Dedifferentiated amniotic fluid mesenchymal stem cell (primary cell): ENCODE data around the gene ALKBH2.
A peak's percentile ranks its signal among the peaks of the same experiment; 100 is the strongest.

Experiments used
- DNase-seq: peaks from one replicate; pipeline ENCODE4 v3.0.0-alpha.2; 2016; ENCODE audit errors: extremely low spot score

The ALKBH2 gene

DNA sequence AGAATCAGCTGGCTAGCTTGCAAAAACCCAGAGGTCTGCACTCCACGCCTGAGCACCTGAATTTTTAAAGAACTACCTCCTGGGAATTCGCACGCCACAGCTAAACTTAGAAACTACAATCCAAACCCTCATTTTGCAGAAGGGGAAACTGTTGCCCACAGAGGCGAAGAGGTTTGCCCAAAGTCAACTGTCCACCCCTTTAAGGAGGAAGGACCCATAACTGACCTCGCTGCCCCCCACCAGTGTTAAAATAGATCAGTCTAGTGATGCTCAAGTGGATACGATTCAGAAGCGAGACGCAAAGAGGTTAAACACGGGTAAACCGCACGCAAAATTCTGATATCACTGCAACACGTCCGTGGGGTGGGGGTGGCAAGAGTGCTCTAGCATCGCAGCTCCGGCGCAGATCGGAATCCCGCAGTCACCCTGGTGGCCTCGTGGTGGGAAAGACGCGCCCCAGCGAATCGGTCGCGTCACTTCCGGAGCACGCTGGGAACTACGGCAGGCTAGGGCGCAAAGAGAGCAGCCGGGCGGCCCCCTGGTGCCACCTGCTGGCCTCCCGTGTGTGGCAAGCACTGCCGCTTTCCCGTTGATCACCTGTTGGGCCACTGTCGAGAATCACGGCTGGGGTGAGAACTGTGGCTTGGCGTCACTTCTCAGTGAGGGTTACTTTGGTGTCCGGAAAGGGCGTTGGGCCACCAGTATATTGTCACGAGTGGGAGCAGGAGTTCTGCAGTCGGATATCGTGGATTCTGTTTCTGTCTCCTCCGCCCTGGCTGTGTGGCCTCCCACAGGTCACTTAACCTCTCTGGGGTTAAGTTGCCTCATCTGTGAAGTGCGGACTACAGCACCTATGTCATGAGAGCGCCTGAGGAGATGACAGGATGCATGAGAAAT, at the start of gene ALKBH2:
ALKBH2 (minus strand) TSS at position 451 of the 897 bp plus-strand sequence. CDS start 686 bp downstream, outside the sequence.
- DNase-seq, result peak; percentile 92

DNA sequence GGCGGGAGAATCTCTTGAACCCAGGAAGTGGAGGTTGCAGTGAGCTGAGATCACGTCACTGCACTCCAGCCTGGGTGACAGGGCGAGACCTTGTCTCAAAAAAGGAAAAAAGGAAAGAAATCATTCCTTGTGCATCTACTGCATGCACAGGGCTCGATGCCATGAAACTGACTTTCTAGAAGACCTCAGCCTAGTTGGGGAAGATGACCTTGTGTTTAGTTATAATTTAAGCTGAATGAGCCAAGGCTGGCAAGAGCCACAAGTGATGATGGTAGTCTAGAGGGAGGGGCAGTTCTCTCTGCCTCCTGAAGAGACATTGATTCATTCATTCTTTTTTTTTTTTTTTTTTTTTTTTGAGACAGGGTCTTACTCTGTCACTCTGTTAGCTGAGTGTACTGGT, 47.3 kb upstream of the ALKBH2 start:
- DNase-seq, result no peak

DNA sequence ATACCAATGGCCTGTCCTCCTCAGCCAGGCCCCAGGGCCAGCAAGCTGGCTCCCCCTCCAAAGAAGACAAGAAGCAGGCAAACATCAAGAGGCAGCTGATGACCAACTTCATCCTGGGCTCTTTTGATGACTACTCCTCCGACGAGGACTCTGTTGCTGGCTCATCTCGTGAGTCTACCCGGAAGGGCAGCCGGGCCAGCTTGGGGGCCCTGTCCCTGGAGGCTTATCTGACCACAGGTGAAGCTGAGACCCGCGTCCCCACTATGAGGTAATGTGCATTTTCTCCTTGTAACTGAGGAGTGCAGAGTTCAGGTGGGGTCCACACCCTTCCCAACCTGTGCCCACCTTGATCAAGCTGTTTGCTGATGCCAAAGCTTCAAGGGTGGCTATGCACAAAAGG, 46.5 kb upstream of the ALKBH2 start:
- no peak for DNase-seq

DNA sequence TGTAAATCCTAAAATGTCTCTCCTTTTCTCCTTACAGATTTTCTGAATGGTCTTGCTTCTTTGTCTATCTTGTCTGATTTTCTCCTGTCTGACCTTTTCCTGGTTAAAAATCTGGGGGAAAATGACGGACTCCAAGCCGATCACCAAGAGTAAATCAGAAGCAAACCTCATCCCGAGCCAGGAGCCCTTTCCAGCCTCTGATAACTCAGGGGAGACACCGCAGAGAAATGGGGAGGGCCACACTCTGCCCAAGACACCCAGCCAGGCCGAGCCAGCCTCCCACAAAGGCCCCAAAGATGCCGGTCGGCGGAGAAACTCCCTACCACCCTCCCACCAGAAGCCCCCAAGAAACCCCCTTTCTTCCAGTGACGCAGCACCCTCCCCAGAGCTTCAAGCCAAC, 46.1 kb upstream of the ALKBH2 start:
- no peak for DNase-seq

DNA sequence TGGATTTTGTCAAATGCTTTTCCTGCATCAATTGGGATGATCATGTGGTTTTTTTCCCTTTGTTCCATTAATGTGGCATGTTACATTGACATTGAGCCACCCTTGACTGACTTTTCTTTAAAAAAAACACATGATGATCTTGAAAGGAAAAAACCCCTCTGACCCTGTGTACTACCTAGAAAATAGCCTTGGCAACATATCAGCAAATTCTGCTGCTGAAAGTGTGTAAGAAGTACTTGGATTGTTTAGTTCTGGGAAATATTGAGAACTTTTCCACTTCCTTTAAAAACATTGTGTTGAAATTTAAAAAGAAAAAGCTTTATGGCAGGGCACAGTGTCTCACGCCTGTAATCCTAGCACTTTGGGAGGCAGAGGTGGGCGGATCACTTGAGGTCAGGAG, 43.8 kb upstream of the ALKBH2 start:
- DNase-seq, result no peak

DNA sequence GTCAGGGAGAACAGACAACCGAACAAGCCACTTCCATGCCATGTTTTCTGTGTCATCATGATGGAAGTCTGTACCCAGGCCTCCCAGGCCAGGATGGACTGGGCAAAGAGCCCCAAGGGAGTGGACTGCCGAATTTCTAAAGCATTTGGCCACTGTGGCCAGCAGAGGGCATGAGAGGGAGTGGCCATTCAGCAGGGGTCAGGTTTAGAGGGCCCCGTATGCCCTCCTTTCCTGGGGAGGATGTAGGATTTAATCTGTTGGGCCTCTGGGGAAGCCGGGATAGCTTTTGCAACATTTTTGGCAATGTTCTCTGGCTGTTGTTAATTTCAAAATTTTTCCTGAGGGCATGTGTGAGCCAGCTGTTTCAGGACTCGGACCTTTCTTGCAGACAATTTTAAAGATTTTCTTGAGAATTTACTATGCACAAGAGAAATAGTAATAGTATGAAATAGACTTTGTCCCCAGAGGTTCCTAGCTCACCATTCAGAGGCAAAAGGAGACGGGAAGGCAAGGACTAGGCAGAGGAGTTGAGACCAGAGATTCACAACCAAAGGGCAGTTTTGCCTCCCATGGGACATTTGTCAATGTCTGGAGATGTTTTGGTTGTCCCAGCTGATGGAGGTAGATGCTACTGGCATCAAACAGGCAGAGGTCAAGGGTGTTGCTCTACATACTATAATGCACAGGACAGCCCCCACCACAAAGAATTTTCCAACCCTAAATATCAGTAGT, 41.1 kb upstream of the ALKBH2 start:
- DNase-seq, result peak; percentile 62

DNA sequence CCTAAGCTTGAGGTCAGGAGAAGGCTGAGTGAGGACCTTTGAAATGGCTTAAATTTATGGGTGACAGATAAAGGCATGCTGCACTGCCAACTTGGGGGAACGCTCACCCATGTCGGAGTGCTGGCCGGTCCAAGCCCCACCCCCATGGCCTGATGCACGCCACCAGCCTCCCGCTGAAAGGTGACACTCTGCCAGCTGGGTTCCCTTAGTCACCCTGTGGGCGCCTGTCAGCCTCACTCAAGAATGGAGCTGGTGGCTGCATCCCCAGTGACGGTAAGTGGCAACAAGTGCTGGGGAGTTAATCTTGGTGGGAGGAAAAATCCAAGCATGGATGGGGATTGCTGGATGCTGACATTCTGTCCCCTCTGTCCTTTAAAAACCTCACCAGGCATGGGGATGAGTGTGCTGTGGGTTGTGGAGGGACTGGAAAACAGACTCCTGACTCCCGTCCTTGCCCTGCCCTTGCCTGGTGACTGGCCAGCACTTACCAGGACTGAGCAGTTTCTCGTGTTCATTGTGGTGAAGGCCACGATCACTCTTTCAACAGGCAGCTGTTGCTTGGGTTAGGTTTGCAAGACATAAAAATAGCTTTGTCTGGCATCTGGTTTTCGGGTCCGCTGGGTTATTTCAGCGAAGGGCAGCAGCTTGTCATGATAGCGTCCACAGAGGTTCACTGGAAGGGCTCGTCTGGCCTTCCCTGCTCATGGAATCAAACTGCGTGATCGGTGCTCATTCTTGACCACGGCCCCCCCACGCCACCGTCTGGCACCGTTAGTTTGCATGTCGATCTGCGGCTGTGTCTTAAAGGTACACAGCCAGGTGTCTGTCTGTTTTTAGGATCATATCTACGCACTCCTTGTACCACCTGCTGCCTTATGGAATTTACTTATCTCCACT, 38.1 kb upstream of the ALKBH2 start:
- no peak for DNase-seq

DNA sequence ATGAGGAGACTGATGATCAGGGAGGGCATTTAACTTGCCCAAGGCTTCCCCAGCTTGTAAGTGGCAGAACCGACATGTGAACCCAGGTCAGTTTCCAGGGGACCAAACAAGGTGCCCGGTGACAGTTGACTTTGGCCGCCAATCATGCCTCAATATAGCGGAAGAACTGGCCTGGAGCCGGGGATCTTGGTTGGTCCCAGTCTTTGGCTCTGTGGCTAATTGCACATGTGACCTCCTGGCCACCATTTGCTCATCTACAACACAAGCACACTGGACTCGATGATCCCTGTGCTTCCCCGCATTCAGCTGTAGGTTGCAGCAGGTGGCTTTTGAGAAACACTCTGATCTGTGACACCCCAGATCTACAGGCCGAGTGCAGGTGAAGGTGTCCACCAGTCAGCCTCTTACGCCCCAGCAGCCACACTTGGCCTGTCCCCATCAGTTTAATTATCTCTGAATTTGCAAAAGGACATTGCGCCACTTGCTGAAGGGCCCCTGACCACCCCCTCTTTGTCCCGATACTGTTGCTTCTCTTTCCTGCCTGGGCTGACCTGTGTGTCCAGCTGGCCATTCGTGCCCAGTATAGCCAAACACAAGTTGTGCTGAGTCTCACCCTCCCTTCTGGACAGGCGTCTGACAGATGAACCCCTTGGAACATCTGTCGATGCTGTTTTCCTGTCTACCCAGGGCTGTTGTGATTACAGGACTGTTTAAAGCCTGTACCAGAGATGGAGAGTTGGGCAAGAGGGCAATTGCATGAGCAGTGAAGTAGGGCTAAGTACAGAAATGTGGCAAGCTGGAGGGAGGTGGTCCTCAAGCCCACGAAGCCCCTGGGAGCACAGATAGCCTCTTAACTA, 37.3 kb upstream of the ALKBH2 start:
- DNase-seq, result no peak

DNA sequence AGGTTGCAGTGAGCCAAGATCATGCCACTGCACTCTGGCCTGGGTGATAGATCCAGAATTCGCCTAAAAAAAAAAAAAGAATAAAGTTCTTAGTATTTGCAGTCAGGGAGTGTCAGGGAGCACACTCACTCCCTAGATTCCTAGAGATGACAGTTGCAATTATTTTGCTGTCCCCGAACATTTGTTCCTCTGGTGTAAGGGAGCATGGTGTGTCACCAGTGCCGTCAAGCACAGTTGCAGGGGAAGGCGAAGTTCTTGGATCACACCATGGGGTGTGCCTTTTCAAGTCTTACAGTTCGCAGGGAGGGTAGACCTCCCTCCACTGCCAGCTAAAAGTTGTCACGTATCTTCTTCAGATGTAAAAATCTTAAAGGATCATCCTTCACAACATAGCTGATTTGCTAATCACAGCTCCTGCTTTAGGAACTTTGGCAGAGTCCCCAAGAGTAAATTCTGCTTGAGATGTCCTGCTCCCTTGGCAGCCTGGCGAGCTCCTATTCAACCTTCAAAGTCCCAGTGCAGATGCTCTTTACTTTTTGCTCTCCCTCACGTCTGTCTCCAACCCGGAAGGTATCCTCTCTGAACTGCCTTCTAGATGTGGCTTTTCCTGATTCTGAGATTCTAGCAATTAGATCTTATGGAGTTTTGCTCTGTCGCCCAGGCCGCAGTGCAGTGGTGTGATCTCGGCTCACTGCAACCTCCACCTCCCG, 34.4 kb upstream of the ALKBH2 start:
- DNase-seq, result no peak

DNA sequence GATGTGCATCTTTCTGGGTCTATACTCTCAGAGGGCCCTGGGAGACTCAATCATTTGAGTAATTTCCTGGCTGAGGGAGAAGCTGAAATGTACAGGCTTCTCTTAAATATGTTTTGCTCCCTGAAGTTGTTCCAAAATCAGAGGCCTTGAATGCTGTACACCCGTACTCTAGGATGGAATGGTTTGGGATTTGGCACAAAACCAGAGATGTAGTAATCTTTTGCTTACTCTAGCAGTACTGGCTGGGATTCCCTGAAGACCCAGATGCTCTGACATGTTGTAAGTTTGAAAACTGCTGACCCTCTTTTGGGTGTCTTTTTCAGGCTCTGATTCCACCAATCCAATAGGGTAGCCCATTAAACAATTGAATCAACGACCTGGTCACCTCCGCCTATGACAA, 33.5 kb upstream of the ALKBH2 start:
- DNase-seq, result no peak

DNA sequence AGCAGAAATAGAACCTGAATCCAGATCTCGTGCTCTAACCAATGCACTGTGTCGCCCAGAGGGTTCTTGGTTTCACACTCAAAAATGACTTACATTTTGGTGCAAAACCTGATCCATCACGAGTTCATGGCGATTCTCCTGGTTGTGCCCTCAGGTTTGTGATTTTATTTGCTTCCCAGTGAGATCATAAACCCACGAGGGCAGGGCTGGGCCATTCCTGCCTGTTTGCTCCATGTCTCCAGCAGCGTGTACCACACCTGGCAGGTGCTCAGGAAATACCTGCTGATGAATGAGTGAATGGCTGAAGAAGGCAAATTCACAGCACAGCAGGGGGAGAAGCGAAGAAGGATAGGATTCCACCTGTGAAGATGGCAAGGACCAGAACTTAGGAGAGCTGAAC, 32.5 kb upstream of the ALKBH2 start:
- DNase-seq, result no peak

DNA sequence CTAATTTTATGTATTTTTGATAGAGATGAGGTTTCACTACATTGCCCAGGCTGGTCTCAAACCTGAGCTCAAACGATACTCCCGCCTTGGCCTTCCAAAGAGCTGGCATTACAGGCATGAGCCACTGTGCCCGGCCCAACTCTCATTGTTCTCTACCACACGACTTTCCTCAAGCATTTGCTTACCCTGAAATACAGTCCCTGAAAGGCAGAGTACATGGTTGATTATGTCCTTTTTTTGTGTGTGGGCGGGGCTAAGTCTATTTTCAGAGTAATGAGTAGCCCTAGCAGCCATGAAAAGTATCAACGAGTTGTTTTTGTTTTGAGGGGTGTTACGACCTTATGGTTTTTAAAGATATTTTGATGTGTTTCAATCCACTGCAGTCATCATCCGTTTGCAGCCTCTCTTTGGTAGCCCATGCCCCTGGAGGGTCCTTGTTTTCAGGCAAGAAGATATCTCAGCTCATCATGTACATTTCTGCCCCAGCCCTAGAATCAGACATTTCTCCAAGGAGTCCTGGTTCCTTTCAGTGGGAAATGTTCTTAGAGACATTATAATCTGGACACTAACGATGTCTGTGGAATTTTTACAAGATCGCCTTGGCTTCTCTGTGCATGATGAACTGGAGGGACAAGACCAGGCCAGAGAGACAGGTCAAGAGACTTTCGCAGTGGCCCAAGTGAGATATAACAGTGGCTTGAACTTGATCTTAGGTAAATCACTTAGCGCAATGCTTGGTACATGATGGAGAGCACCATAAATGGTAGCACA, 31.8 kb upstream of the ALKBH2 start:
- no peak for DNase-seq

DNA sequence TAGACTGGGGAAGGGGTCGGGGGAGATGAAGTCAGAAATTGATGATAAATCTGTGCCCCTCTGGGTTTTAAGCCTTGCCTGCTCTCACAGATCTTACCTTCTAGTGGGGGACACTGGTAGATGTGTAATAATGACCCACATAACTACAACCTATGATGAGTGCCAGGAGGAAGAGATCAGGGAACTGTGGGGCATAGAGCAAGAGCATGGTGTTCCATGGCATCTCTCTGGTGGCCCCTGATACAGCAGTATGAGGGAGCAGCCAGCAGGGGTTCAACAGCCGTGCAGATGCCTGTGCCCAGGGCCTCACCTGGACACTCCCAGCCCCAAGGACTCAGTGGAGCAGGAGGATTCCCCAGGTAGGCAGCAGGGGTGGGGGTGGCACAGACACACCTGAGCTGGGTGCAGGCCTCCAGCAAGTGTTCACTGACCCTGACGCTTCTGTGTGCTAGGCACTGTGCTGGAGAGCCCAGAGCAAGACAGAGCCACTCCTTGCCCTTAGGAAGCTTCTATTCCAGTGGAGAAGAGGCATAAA, 28.1 kb upstream of the ALKBH2 start:
- no peak for DNase-seq

DNA sequence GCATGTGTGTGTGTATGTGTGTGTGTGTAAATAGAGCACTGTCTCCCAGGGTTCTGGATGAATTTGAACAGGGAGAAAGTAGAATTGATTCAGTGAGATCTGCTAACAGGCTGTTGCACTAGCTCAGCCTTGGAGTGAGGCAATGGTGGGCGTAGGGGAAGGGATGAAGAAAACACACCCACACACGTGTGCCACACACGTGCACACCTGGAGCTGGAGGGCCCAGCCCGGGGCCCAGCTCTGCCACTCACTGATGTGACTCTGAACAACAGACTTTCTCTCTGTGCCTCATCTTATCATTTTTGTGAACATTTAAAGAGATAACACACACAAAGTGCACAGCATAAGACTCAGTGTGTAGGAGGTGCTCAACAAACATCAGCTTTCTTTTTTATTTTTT, 27.3 kb upstream of the ALKBH2 start:
- no peak for DNase-seq

DNA sequence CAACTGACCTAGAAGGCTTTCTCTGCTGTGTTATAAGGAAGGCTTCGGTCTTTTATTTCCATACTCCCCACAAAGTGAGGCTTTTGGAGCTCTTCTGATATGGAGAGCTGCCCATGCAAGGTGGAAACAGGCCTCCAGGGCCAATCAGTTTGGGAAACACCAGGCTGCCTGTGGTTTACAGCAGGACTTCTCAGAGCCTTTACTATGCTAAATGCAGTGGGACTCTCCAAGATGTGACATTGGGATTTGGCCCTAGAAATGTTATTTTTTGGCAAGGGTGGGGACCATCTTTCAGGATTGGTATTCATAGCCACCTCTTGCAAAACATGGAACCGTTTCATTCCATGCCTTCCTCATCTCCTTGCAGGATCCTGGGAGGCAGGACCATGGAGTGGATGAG, 26.8 kb upstream of the ALKBH2 start:
- no peak for DNase-seq

DNA sequence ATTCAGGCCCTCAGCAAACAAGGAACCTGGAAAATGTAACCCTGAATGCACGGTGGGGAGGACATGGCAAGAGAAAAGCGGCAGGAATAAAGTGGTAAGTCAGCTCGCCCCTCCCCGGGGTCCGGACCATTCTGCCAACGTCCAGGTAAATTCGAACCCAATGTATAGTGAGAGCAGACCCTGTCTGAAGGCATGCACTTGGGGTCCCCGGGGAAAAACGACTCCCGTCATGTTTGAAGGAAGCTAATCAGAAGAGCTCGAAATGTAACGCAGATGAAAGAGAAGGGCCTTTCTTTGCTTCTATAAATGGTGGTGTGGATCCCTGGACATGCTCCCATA, 23.3 kb upstream of the ALKBH2 start:
- no peak for DNase-seq

DNA sequence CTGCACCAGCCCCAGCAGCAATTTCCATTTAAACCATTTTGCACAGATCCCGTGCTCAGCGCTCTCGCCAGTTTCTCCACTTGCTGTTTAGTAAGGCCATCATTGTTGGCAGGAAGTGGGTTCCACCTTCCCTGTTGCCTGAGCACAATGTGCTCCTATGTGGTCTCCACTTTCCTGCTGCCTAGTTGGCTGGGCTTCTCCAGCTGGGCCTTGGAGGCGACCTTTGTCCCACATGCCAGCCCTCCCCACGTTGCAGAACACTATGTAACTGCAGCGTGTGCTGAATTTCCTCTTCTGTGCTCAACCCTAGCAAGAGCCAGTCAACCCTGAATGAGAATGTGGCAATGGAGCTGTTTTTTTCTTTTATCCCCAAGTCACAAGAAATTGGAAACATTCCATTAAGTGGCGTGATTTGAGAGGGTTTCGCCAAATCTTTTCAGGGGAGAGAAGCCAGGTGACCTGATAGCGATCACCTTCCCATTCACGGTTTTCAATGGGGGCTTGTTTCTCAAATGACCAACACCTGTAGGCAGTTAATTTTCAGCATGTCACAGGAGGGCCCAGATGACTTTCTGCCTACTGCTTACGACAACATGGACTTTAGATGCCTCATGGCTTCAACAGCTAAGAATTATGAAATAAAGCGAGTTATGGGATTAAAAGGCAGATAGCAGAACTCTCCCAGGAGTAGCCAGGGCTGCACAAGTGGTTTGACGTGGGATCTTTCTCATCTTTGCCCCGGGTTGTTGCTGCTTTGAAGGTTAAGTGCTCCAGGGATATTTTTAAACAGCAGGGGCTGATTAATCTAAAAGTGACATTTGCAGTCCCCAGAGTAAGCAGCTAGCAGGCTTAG, 22.7 kb upstream of the ALKBH2 start, which contains the start of gene ACACB:
ACACB (plus strand) TSS at position 830 of the 853 bp plus-strand sequence. CDS start 22,819 bp downstream, outside the sequence.
- no peak for DNase-seq

DNA sequence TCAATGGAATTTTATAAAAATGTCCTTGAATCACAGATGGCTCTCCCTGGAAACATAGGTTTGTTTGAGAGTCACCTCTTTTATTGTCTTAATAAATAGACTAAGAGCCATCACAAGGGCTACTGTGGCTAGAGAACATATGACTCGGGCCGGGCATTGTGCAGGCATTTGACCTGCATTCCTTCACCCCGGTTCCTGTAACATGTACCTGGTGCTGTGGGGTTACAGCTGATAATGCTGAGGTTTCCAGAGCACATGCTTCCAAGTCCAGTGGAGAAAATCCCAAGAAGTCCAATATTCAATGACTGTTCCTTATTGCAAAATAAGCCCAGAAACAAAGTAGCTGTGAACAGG, 22.1 kb upstream of the ALKBH2 start:
- no peak for DNase-seq

DNA sequence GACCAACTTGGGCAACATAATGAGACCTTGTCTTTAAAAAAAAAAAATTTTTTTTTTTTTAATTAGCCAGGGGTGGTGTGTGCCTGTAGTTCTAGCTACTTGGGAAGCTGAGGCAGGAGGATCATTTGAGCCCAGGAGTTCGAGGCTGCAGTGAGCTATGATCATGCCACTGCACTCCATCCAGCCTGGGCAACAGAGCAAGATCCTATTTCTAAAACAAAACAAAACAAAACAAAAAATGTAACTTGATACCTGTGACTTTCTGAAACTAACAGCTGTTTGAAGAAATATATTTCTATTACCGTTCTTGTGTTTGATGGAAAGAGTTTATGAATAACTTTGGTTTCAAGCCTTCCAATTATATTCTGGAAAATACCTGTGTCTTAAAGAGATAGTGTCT, 21.4 kb upstream of the ALKBH2 start:
- no peak for DNase-seq
